Measurements from ENCODE around the gene CEP104. TPM values are rescaled to one million over a fixed set of nuclear protein-coding genes. Genes with fewer than 3 reads are reported as not detected.

CEP104 gene
- total RNA-seq, 1 experiment from 2014 or later: 34.3 TPM

GRCh38 chr1:3787349-3787715, 69.7 kb downstream of the CEP104 start:
- no peaks in the 10 kb centered on the region for H3K4me1 Mint-ChIP-seq (ENCODE audit: low read depth, unreplicated experiment)
- TF ChIP-seq CTCF (IDR thresholded peaks at IDR 0.05; ENCODE audit: unreplicated experiment): no peak
- no TSS peak for BruUV-seq (replicated peaks)
- H3K4me3 Mint-ChIP-seq (ENCODE audit: low read depth, unreplicated experiment): no peak overlapping the region
- no peak overlapping the region for H3K27ac Mint-ChIP-seq (ENCODE audit: unreplicated experiment)
- intact Hi-C loops (cut with micrococcal nuclease; ENCODE audit: unreplicated experiment): no loop called here
- no peaks in the 10 kb centered on the region for H3K9me3 Mint-ChIP-seq (ENCODE audit: low read depth, unreplicated experiment)
- peaks cover 27% of the 10 kb centered on the region for H3K36me3 Mint-ChIP-seq (ENCODE audit: insufficient read depth, unreplicated experiment)
- no peak for DNase-seq
- CTCF ChIA-PET: no interaction called here
- H3K27me3 Mint-ChIP-seq (ENCODE audit: unreplicated experiment): no peaks in the 10 kb centered on the region

- BruUV-seq (replicated peaks): no TSS peak
- no peaks in the 10 kb centered on the region for H3K27me3 Mint-ChIP-seq (ENCODE audit: unreplicated experiment)
- TF ChIP-seq CTCF (IDR thresholded peaks at IDR 0.05; ENCODE audit: unreplicated experiment): no peak
- intact Hi-C loops (cut with micrococcal nuclease; ENCODE audit: unreplicated experiment): no loop called here
- H3K27ac Mint-ChIP-seq (ENCODE audit: unreplicated experiment): no peak overlapping the region
- H3K36me3 Mint-ChIP-seq (ENCODE audit: insufficient read depth, unreplicated experiment): peaks cover 30% of the 10 kb centered on the region
- no peak overlapping the region for H3K4me3 Mint-ChIP-seq (ENCODE audit: low read depth, unreplicated experiment)
- no peaks in the 10 kb centered on the region for H3K9me3 Mint-ChIP-seq (ENCODE audit: low read depth, unreplicated experiment)
- CTCF ChIA-PET: no interaction called here
- no peak for DNase-seq
- H3K4me1 Mint-ChIP-seq (ENCODE audit: low read depth, unreplicated experiment): no peaks in the 10 kb centered on the region
Measured at GRCh38 chr1:3786468-3787348, 70.3 kb downstream of the CEP104 start.

- no peak for TF ChIP-seq CTCF (IDR thresholded peaks at IDR 0.05; ENCODE audit: unreplicated experiment)
- no peaks in the 10 kb centered on the region for H3K27me3 Mint-ChIP-seq (ENCODE audit: unreplicated experiment)
- no TSS peak for BruUV-seq (replicated peaks)
- peaks cover 31% of the 10 kb centered on the region for H3K36me3 Mint-ChIP-seq (ENCODE audit: insufficient read depth, unreplicated experiment)
- H3K27ac Mint-ChIP-seq (ENCODE audit: unreplicated experiment): no peak overlapping the region
- no peaks in the 10 kb centered on the region for H3K4me1 Mint-ChIP-seq (ENCODE audit: low read depth, unreplicated experiment)
- intact Hi-C loops (cut with micrococcal nuclease; ENCODE audit: unreplicated experiment): no loop called here
- H3K4me3 Mint-ChIP-seq (ENCODE audit: low read depth, unreplicated experiment): no peak overlapping the region
- DNase-seq: no peak
- CTCF ChIA-PET: no interaction called here
- H3K9me3 Mint-ChIP-seq (ENCODE audit: low read depth, unreplicated experiment): no peaks in the 10 kb centered on the region
Measured at GRCh38 chr1:3785456-3786157, 71.4 kb downstream of the CEP104 start.

- no peak for DNase-seq
- Mint-ChIP-seq H3K27ac (ENCODE audit: unreplicated experiment) (no peak overlapping the region), H3K27me3 (ENCODE audit: unreplicated experiment) (no peaks in the 10 kb centered on the region), H3K4me3 (ENCODE audit: low read depth, unreplicated experiment) (no peak overlapping the region), H3K9me3 (ENCODE audit: low read depth, unreplicated experiment) (no peaks in the 10 kb centered on the region), H3K4me1 (ENCODE audit: low read depth, unreplicated experiment) (no peaks in the 10 kb centered on the region), H3K36me3 (ENCODE audit: insufficient read depth, unreplicated experiment) (peaks cover 37% of the 10 kb centered on the region)
- BruUV-seq (replicated peaks): no TSS peak
- CTCF ChIA-PET: no interaction called here
- no peak for TF ChIP-seq CTCF (IDR thresholded peaks at IDR 0.05; ENCODE audit: unreplicated experiment)
- intact Hi-C loops (cut with micrococcal nuclease; ENCODE audit: unreplicated experiment): no loop called here
Measured at GRCh38 chr1:3785045-3785444, 72.0 kb downstream of the CEP104 start.
